Measurements from ENCODE around the gene EWSR1. TPM values are rescaled to one million over a fixed set of nuclear protein-coding genes. Genes with fewer than 3 reads are reported as not detected.

Gene EWSR1
- total RNA-seq, 2 experiments from 2014 or later = 292 to 309 TPM

DNA sequence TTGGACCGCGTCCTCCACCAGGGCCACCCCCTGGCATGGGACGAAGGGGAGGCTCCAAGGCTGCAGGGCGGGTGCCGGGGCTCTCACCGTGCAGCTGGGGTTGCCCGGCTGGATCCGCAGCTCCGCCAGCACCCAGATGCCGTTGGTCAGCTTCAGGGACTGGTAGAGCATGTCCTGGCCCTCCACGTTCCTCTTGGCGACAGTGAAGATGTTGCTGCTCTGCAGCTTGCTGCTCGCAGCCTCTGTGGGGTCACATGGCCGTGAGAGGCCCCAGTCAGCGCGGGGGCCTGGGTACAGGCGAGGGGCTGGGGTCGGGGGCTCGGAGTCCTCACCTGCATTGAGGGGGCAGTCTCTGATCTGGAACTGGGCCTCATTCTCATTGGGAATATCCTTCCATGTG, 62.2 kb downstream of the EWSR1 start:
- H3K36me3 ChIP-seq (ENCODE audit: insufficient read depth, low read length) = peaks cover 60% of the 10 kb centered on the region

DNA sequence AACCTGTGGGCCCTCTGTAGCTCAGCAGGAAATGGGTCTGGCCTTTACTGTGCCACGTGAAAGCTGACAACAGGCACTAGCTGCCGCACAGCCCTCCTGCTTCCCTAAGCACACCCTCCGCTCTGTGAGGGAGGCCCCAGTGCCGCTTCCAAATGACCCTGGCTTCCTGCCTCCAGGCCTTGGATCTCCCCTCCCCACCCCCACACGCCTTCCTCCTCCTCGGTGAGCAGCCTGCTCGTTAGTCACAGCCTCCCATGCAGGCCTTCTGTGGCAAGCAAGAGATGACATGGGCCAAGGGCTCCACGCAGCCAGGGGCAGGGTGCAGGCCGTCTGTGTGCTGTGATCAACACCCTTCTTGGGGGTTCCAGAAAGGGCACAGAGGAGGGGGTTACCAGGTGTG, 62.7 kb downstream of the EWSR1 start:
- Mint-ChIP-seq H3K27me3 (no peaks in the 10 kb centered on the region), H3K4me3 (no peak overlapping the region), H3K36me3 (ENCODE audit: low read depth) (peaks cover 49% of the 10 kb centered on the region), H3K9me3 (no peaks in the 10 kb centered on the region), H3K4me1 (ENCODE audit: low read depth) (no peaks in the 10 kb centered on the region), H3K27ac (no peak overlapping the region)
- DNase-seq (no peak), ATAC-seq (ENCODE audit: poor library complexity) (no peak)
- Histone ChIP-seq H3K4me3 (ENCODE audit: low read length) (no peak overlapping the region), H3K27ac (ENCODE audit: low read depth in 1 of 2, low read length in 2 of 2) (no peak overlapping the region), H3K9me3 (ENCODE audit: control insufficient read depth in 1 of 2, insufficient read depth in 1 of 2, low read length in 2 of 2) (no peaks in the 10 kb centered on the region), H3K4me1 (ENCODE audit: insufficient read depth, low read length) (no peaks in the 10 kb centered on the region), H3K36me3 (ENCODE audit: insufficient read depth, low read length) (peaks cover 63% of the 10 kb centered on the region), H3K27me3 (ENCODE audit: control insufficient read depth in 1 of 2, insufficient read depth in 2 of 2, low read length in 2 of 2) (no peaks in the 10 kb centered on the region)
- POLR2A ChIA-PET = no interaction called here
- TF ChIP-seq, protein P1, sequence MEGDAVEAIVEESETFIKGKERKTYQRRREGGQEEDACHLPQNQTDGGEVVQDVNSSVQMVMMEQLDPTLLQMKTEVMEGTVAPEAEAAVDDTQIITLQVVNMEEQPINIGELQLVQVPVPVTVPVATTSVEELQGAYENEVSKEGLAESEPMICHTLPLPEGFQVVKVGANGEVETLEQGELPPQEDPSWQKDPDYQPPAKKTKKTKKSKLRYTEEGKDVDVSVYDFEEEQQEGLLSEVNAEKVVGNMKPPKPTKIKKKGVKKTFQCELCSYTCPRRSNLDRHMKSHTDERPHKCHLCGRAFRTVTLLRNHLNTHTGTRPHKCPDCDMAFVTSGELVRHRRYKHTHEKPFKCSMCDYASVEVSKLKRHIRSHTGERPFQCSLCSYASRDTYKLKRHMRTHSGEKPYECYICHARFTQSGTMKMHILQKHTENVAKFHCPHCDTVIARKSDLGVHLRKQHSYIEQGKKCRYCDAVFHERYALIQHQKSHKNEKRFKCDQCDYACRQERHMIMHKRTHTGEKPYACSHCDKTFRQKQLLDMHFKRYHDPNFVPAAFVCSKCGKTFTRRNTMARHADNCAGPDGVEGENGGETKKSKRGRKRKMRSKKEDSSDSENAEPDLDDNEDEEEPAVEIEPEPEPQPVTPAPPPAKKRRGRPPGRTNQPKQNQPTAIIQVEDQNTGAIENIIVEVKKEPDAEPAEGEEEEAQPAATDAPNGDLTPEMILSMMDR (IDR thresholded peaks at IDR 0.05) = no peak
- CTCF ChIA-PET = no interaction called here
- intact Hi-C loops (cut with DNase I, micrococcal nuclease) = no loop called here

More for the DNA sequence above, 62.2 kb downstream of the EWSR1 start:
- no peaks in the 10 kb centered on the region for H3K27me3 Mint-ChIP-seq
- no peak overlapping the region for H3K4me3 Mint-ChIP-seq
- TF ChIP-seq, protein P1 (IDR thresholded peaks at IDR 0.05) = no peak
- CTCF ChIA-PET = no interaction called here
- H3K9me3 Mint-ChIP-seq = no peaks in the 10 kb centered on the region
- H3K36me3 Mint-ChIP-seq (ENCODE audit: low read depth) = peaks cover 45% of the 10 kb centered on the region
- no peaks in the 10 kb centered on the region for H3K4me1 Mint-ChIP-seq (ENCODE audit: low read depth)
- Histone ChIP-seq H3K9me3 (ENCODE audit: control insufficient read depth in 1 of 2, insufficient read depth in 1 of 2, low read length in 2 of 2) (no peaks in the 10 kb centered on the region), H3K27ac (ENCODE audit: low read depth in 1 of 2, low read length in 2 of 2) (no peak overlapping the region), H3K4me3 (ENCODE audit: low read length) (no peak overlapping the region), H3K4me1 (ENCODE audit: insufficient read depth, low read length) (no peaks in the 10 kb centered on the region), H3K27me3 (ENCODE audit: control insufficient read depth in 1 of 2, insufficient read depth in 2 of 2, low read length in 2 of 2) (no peaks in the 10 kb centered on the region)
- intact Hi-C loops (cut with DNase I, micrococcal nuclease) = no loop called here
- ATAC-seq (ENCODE audit: poor library complexity) = no peak
- DNase-seq = no peak
- POLR2A ChIA-PET = no interaction called here
- H3K27ac Mint-ChIP-seq = no peak overlapping the region

DNA sequence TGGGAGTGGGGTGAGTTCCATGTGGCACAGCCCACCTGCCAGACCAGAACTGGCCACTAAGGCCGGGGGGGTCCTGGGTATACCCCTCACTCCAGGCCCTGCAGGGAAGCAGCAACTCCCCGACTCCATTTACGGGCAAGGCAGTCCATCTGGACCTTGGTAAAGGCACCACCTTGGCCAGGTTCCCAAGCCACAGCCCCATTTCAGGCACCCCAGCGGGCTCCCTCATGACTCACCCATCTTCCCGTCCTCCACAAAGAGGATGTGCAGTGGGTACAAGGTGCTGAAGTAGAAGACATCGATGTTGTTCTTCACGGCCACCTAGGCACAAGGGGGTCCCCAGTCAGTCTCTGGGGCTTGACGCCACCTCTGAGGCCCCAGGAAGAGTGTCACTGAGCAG, 63.1 kb downstream of the EWSR1 start:
- POLR2A ChIA-PET = no interaction called here
- no peak for DNase-seq
- Histone ChIP-seq H3K4me1 (ENCODE audit: insufficient read depth, low read length) (no peaks in the 10 kb centered on the region), H3K9me3 (ENCODE audit: control insufficient read depth in 1 of 2, insufficient read depth in 1 of 2, low read length in 2 of 2) (no peaks in the 10 kb centered on the region), H3K27ac (ENCODE audit: low read depth in 1 of 2, low read length in 2 of 2) (no peak overlapping the region), H3K27me3 (ENCODE audit: control insufficient read depth in 1 of 2, insufficient read depth in 2 of 2, low read length in 2 of 2) (no peaks in the 10 kb centered on the region), H3K4me3 (ENCODE audit: low read length) (no peak overlapping the region), H3K36me3 (ENCODE audit: insufficient read depth, low read length) (peaks cover 64% of the 10 kb centered on the region)
- Mint-ChIP-seq H3K4me3 (no peak overlapping the region), H3K27me3 (no peaks in the 10 kb centered on the region), H3K9me3 (no peaks in the 10 kb centered on the region), H3K4me1 (ENCODE audit: low read depth) (no peaks in the 10 kb centered on the region), H3K36me3 (ENCODE audit: low read depth) (peaks cover 54% of the 10 kb centered on the region), H3K27ac (no peak overlapping the region)
- no peak for ATAC-seq (ENCODE audit: poor library complexity)
- CTCF ChIA-PET = no interaction called here
- intact Hi-C loops (cut with DNase I, micrococcal nuclease) = no loop called here
- TF ChIP-seq, protein P1 (IDR thresholded peaks at IDR 0.05) = no peak

Measured in CD4-positive, alpha-beta T cell (primary cell).